ENCODE data around the gene SIRT2. TPM values are rescaled to one million over a fixed set of nuclear protein-coding genes. Genes with fewer than 3 reads are reported as not detected.

The SIRT2 gene
- total RNA-seq, 2 experiments from 2014 or later = 19.4 to 21.2 TPM

- Mint-ChIP-seq H3K4me1 (peaks cover 13% of the 10 kb centered on the region), H3K27ac (no peak overlapping the region), H3K36me3 (peaks cover 15% of the 10 kb centered on the region), H3K9me3 (peaks cover under 1% of the 10 kb centered on the region), H3K27me3 (no peaks in the 10 kb centered on the region), H3K4me3 (no peak overlapping the region)
- DNase-seq = no peak
Measured at GRCh38 chr19:38912600-38913514, 13.4 kb upstream of the SIRT2 start.

- peaks cover 4% of the 10 kb centered on the region for H3K9me3 Mint-ChIP-seq
Measured at GRCh38 chr19:38911388-38912001, 12.1 kb upstream of the SIRT2 start.

GRCh38 chr19:38910488-38910887, 11.1 kb upstream of the SIRT2 start:
- H3K36me3 Mint-ChIP-seq = peaks cover 31% of the 10 kb centered on the region
- peaks cover 4% of the 10 kb centered on the region for H3K9me3 Mint-ChIP-seq
- peaks cover 16% of the 10 kb centered on the region for H3K4me1 Mint-ChIP-seq
- no peak for DNase-seq
- H3K27me3 Mint-ChIP-seq = no peaks in the 10 kb centered on the region
- H3K4me3 Mint-ChIP-seq = no peak overlapping the region
- no peak overlapping the region for H3K27ac Mint-ChIP-seq

More at GRCh38 chr19:38911388-38912001, 12.1 kb upstream of the SIRT2 start:
- DNase-seq = no peak
- H3K27me3 Mint-ChIP-seq = no peaks in the 10 kb centered on the region
- no peak overlapping the region for H3K27ac Mint-ChIP-seq
- H3K36me3 Mint-ChIP-seq = peaks cover 28% of the 10 kb centered on the region
- H3K4me1 Mint-ChIP-seq = peaks cover 16% of the 10 kb centered on the region
- no peak overlapping the region for H3K4me3 Mint-ChIP-seq

- Mint-ChIP-seq H3K36me3 (peaks cover 36% of the 10 kb centered on the region), H3K9me3 (peaks cover 4% of the 10 kb centered on the region), H3K4me3 (no peak overlapping the region), H3K27ac (no peak overlapping the region), H3K4me1 (peaks cover 17% of the 10 kb centered on the region), H3K27me3 (no peaks in the 10 kb centered on the region)
- no peak for DNase-seq
Measured at GRCh38 chr19:38908911-38909310, 9.5 kb upstream of the SIRT2 start.

GRCh38 chr19:38907670-38908069, 8.3 kb upstream of the SIRT2 start:
- Mint-ChIP-seq H3K4me3 (no peak overlapping the region), H3K27me3 (no peaks in the 10 kb centered on the region), H3K4me1 (peaks cover 15% of the 10 kb centered on the region), H3K9me3 (peaks cover 4% of the 10 kb centered on the region), H3K27ac (no peak overlapping the region), H3K36me3 (peaks cover 38% of the 10 kb centered on the region)
- DNase-seq = no peak

GRCh38 chr19:38907227-38907626, 7.8 kb upstream of the SIRT2 start:
- Mint-ChIP-seq H3K4me1 (peaks cover 12% of the 10 kb centered on the region), H3K4me3 (no peak overlapping the region), H3K27ac (peak overlapping the region; percentile 58), H3K27me3 (no peaks in the 10 kb centered on the region), H3K9me3 (peaks cover 4% of the 10 kb centered on the region), H3K36me3 (peaks cover 39% of the 10 kb centered on the region)
- DNase-seq = no peak

GRCh38 chr19:38905620-38906019, 6.2 kb upstream of the SIRT2 start:
- H3K36me3 Mint-ChIP-seq = peaks cover 53% of the 10 kb centered on the region
- no peaks in the 10 kb centered on the region for H3K27me3 Mint-ChIP-seq
- no peak overlapping the region for H3K4me3 Mint-ChIP-seq
- peaks cover 18% of the 10 kb centered on the region for H3K4me1 Mint-ChIP-seq
- no peak overlapping the region for H3K27ac Mint-ChIP-seq
- H3K9me3 Mint-ChIP-seq = peaks cover 5% of the 10 kb centered on the region
- DNase-seq = no peak

GRCh38 chr19:38904581-38905539, 5.4 kb upstream of the SIRT2 start:
- no peak for DNase-seq
- Mint-ChIP-seq H3K36me3 (peaks cover 53% of the 10 kb centered on the region), H3K4me1 (peaks cover 18% of the 10 kb centered on the region), H3K27ac (no peak overlapping the region), H3K27me3 (no peaks in the 10 kb centered on the region), H3K9me3 (peaks cover 5% of the 10 kb centered on the region), H3K4me3 (no peak overlapping the region)

GRCh38 chr19:38901683-38902082, 2.3 kb upstream of the SIRT2 start:
- no peak for DNase-seq
- Mint-ChIP-seq H3K36me3 (peaks cover 32% of the 10 kb centered on the region), H3K27me3 (no peaks in the 10 kb centered on the region), H3K27ac (no peak overlapping the region), H3K4me3 (peak overlapping the region; percentile 74), H3K4me1 (peaks cover 26% of the 10 kb centered on the region), H3K9me3 (peaks cover 2% of the 10 kb centered on the region)

GRCh38 chr19:38900743-38901190, 1.3 kb upstream of the SIRT2 start:
- Mint-ChIP-seq H3K9me3 (peaks cover 2% of the 10 kb centered on the region), H3K36me3 (peaks cover 27% of the 10 kb centered on the region), H3K27me3 (no peaks in the 10 kb centered on the region), H3K4me1 (peaks cover 26% of the 10 kb centered on the region), H3K4me3 (peak overlapping the region; percentile 96), H3K27ac (peak overlapping the region; percentile 93)
- DNase-seq = no peak

GRCh38 chr19:38900202-38900629, 798 bp upstream of the SIRT2 start:
- Mint-ChIP-seq H3K4me1 (peaks cover 26% of the 10 kb centered on the region), H3K36me3 (peaks cover 24% of the 10 kb centered on the region), H3K27ac (peak overlapping the region; percentile 93), H3K27me3 (no peaks in the 10 kb centered on the region), H3K4me3 (peak overlapping the region; percentile 96), H3K9me3 (peaks cover 2% of the 10 kb centered on the region)
- no peak for DNase-seq

- peaks cover 19% of the 10 kb centered on the region for H3K36me3 Mint-ChIP-seq
- no peaks in the 10 kb centered on the region for H3K27me3 Mint-ChIP-seq
- peak overlapping the region; percentile 96 for H3K4me3 Mint-ChIP-seq
- peaks cover 2% of the 10 kb centered on the region for H3K9me3 Mint-ChIP-seq
- DNase-seq = no peak
- H3K4me1 Mint-ChIP-seq = peaks cover 24% of the 10 kb centered on the region
- peak overlapping the region; percentile 93 for H3K27ac Mint-ChIP-seq
Measured at GRCh38 chr19:38898788-38899446, 501 bp downstream of the SIRT2 start.

GRCh38 chr19:38894968-38895367, 4.5 kb downstream of the SIRT2 start:
- no peak for DNase-seq
- H3K27ac Mint-ChIP-seq = no peak overlapping the region
- H3K4me1 Mint-ChIP-seq = peaks cover 16% of the 10 kb centered on the region
- H3K36me3 Mint-ChIP-seq = peaks cover 2% of the 10 kb centered on the region
- no peaks in the 10 kb centered on the region for H3K9me3 Mint-ChIP-seq
- no peaks in the 10 kb centered on the region for H3K27me3 Mint-ChIP-seq
- no peak overlapping the region for H3K4me3 Mint-ChIP-seq

GRCh38 chr19:38893341-38893771, 6.1 kb downstream of the SIRT2 start:
- peaks cover 7% of the 10 kb centered on the region for H3K4me1 Mint-ChIP-seq
- H3K9me3 Mint-ChIP-seq = no peaks in the 10 kb centered on the region
- H3K27me3 Mint-ChIP-seq = no peaks in the 10 kb centered on the region
- H3K4me3 Mint-ChIP-seq = no peak overlapping the region
- H3K27ac Mint-ChIP-seq = no peak overlapping the region
- DNase-seq = no peak
- peaks cover 2% of the 10 kb centered on the region for H3K36me3 Mint-ChIP-seq

Measured in activated naive CD8-positive, alpha-beta T cell treated with anti-CD3 and anti-CD28 coated beads for 36 hours (primary cell).